Measurements from ENCODE around the gene GNAQ. TPM values are rescaled to one million over a fixed set of nuclear protein-coding genes. Genes with fewer than 3 reads are reported as not detected.
"Not testable (repeated sequence)": the region's sequence is repeated elsewhere in the genome, so short reads cannot be mapped to it uniquely, and the experiment has no call there.

The GNAQ gene
- total and polyA plus RNA-seq, 2 experiments from 2014 or later = 25.7 to 47.9 TPM

GRCh38 chr9:77881111-77881510, 150.5 kb downstream of the GNAQ start:
- H3K27ac ChIP-seq = no peak overlapping the region

GRCh38 chr9:77879437-77879943, 152.1 kb downstream of the GNAQ start:
- WGBS (ENCODE audit: low lambda C conversion rate, missing lambda C conversion rate) = 40% methylated on average over 8 of the region's 8 CpGs
- peak overlapping the region; percentile 21 for H3K4me2 ChIP-seq
- H2AFZ ChIP-seq = no peak overlapping the region
- H3K79me2 ChIP-seq = peaks cover 54% of the 10 kb centered on the region
- peaks cover 45% of the 10 kb centered on the region for H3K4me1 ChIP-seq (ENCODE audit: insufficient read depth)
- H3K36me3 ChIP-seq (replicated peaks; ENCODE audit: insufficient read depth, low read depth) = no peaks in the 10 kb centered on the region
- H3K9me3 ChIP-seq (ENCODE audit: low read depth) = no peaks in the 10 kb centered on the region
- H3K27ac ChIP-seq = peak overlapping the region; percentile 66
- no peak for TF ChIP-seq CTCF (IDR thresholded peaks at IDR 0.05; ENCODE audit: poor library complexity)
- no peak for TF ChIP-seq EZH2 (IDR thresholded peaks at IDR 0.05; ENCODE audit: borderline replicate concordance)
- TF ChIP-seq EZH2phosphoT487 (IDR thresholded peaks at IDR 0.05; ENCODE audit: low read depth, severe bottlenecking, unreplicated experiment) = no peak
- no peaks in the 10 kb centered on the region for H3K9me2 ChIP-seq (replicated peaks; ENCODE audit: insufficient read depth)
- no peaks in the 10 kb centered on the region for H3K27me3 ChIP-seq
- DNase-seq (ENCODE audit: low spot score) = no peak
- H4K20me1 ChIP-seq (ENCODE audit: insufficient read depth, poor library complexity, severe bottlenecking) = peaks cover 5% of the 10 kb centered on the region
- no peak overlapping the region for H3K4me3 ChIP-seq

More at GRCh38 chr9:77881111-77881510, 150.5 kb downstream of the GNAQ start:
- Histone ChIP-seq H3K79me2 (peaks cover 62% of the 10 kb centered on the region), H3K4me3 (no peak overlapping the region), H3K4me1 (ENCODE audit: insufficient read depth) (peaks cover 50% of the 10 kb centered on the region), H3K9me3 (ENCODE audit: low read depth) (no peaks in the 10 kb centered on the region), H3K4me2 (no peak overlapping the region), H3K36me3 (replicated peaks; ENCODE audit: insufficient read depth, low read depth) (no peaks in the 10 kb centered on the region), H3K9me2 (replicated peaks; ENCODE audit: insufficient read depth) (no peaks in the 10 kb centered on the region), H4K20me1 (ENCODE audit: insufficient read depth, poor library complexity, severe bottlenecking) (peaks cover 3% of the 10 kb centered on the region), H2AFZ (no peak overlapping the region), H3K27me3 (no peaks in the 10 kb centered on the region)
- TF ChIP-seq EZH2phosphoT487 (IDR thresholded peaks at IDR 0.05; ENCODE audit: low read depth, severe bottlenecking, unreplicated experiment) (no peak), EZH2 (IDR thresholded peaks at IDR 0.05; ENCODE audit: borderline replicate concordance) (no peak), CTCF (IDR thresholded peaks at IDR 0.05; ENCODE audit: poor library complexity) (no peak)
- no peak for DNase-seq (ENCODE audit: low spot score)
- WGBS (ENCODE audit: low lambda C conversion rate, missing lambda C conversion rate) = 81% methylated on average over 8 of the region's 8 CpGs

GRCh38 chr9:77878793-77879192, 152.8 kb downstream of the GNAQ start:
- not testable (repeated sequence) for H4K20me1 ChIP-seq (ENCODE audit: insufficient read depth, poor library complexity, severe bottlenecking); H3K9me2 ChIP-seq (replicated peaks; ENCODE audit: insufficient read depth); DNase-seq (ENCODE audit: low spot score); H3K4me2 ChIP-seq; H3K36me3 ChIP-seq (replicated peaks; ENCODE audit: insufficient read depth, low read depth); H3K4me3 ChIP-seq; H3K27me3 ChIP-seq; H3K9me3 ChIP-seq (ENCODE audit: low read depth); H2AFZ ChIP-seq
- Histone ChIP-seq H3K27ac (peak overlapping the region; percentile 66), H3K4me1 (ENCODE audit: insufficient read depth) (peaks cover 45% of the 10 kb centered on the region), H3K79me2 (peaks cover 59% of the 10 kb centered on the region)
- 98% methylated on average over 5 of the region's 5 CpGs for WGBS (ENCODE audit: low lambda C conversion rate, missing lambda C conversion rate)

GRCh38 chr9:77877976-77878375, 153.6 kb downstream of the GNAQ start:
- H4K20me1 ChIP-seq (ENCODE audit: insufficient read depth, poor library complexity, severe bottlenecking) = peaks cover 5% of the 10 kb centered on the region
- peaks cover 59% of the 10 kb centered on the region for H3K79me2 ChIP-seq
- H3K9me2 ChIP-seq (replicated peaks; ENCODE audit: insufficient read depth) = no peaks in the 10 kb centered on the region
- H3K4me1 ChIP-seq (ENCODE audit: insufficient read depth) = peaks cover 45% of the 10 kb centered on the region
- no peaks in the 10 kb centered on the region for H3K9me3 ChIP-seq (ENCODE audit: low read depth)
- no peak overlapping the region for H3K4me2 ChIP-seq
- WGBS (ENCODE audit: low lambda C conversion rate, missing lambda C conversion rate) = 96% methylated on average over 1 of the region's 1 CpG
- H3K27ac ChIP-seq = no peak overlapping the region
- H2AFZ ChIP-seq = no peak overlapping the region
- H3K36me3 ChIP-seq (replicated peaks; ENCODE audit: insufficient read depth, low read depth) = no peaks in the 10 kb centered on the region
- no peak overlapping the region for H3K4me3 ChIP-seq
- TF ChIP-seq CTCF (IDR thresholded peaks at IDR 0.05; ENCODE audit: poor library complexity) (no peak), EZH2 (IDR thresholded peaks at IDR 0.05; ENCODE audit: borderline replicate concordance) (no peak), EZH2phosphoT487 (IDR thresholded peaks at IDR 0.05; ENCODE audit: low read depth, severe bottlenecking, unreplicated experiment) (no peak)
- DNase-seq (ENCODE audit: low spot score) = no peak
- H3K27me3 ChIP-seq = no peaks in the 10 kb centered on the region
